Measurements from ENCODE around the gene PRR33. TPM values are rescaled to one million over a fixed set of nuclear protein-coding genes. Genes with fewer than 3 reads are reported as not detected.

Gene PRR33
- total RNA-seq, 5 donors from 2014 or later (not counting 1 experiment from before 2014, with no cell fraction given), result 0.10 to 0.12 TPM; not detected in 3

- peaks cover 39 to 58% (median 51%) of the 10 kb centered on the region in 3 donors for H3K4me1 Mint-ChIP-seq
- H3K36me3 Mint-ChIP-seq, result peaks cover 6% of the 10 kb centered on the region
- Histone ChIP-seq H3K27me3 (replicated peaks in 1 of 2; ENCODE audit: control insufficient read depth in 2 of 2, extremely low read depth in 1 of 2, insufficient read depth in 2 of 2, low read length in 1 of 2) (no peaks in the 10 kb centered on the region), H3K36me3 (ENCODE audit: control insufficient read depth in 2 of 2, extremely low read depth in 1 of 2, insufficient read depth in 1 of 2, low read length in 1 of 2) (peaks cover 8 to 23% of the 10 kb centered on the region in 2 donors), H3K4me1 (ENCODE audit: control insufficient read depth in 1 of 2, extremely low read depth in 1 of 2, insufficient read depth in 2 of 2, low read length in 2 of 2) (peaks cover 43 to 86% of the 10 kb centered on the region in 2 experiments), H3K27ac (ENCODE audit: low read length) (no peak overlapping the region), H3K4me3 (ENCODE audit: control insufficient read depth in 1 of 2, extremely low read depth in 1 of 2, low read length in 1 of 2) (no peak overlapping the region), H3K9me3 (no peaks in the 10 kb centered on the region)
- ATAC-seq (replicated peaks in 1 of 4) (no peak), DNase-seq (no peak)
- no peaks in the 10 kb centered on the region for H3K27me3 Mint-ChIP-seq
- 97% methylated on average over 11 of the region's 11 CpGs for WGBS (ENCODE audit: insufficient coverage)
- CTCF ChIA-PET, result no interaction called here
- peak overlapping the region; percentile 49 to 77 for H3K27ac Mint-ChIP-seq
- POLR2A ChIA-PET, result no interaction called here
- peak overlapping the region; percentile 45 to 99 (median 98) for H3K4me3 Mint-ChIP-seq
- H3K9me3 Mint-ChIP-seq, result no peaks in the 10 kb centered on the region
Observed at GRCh38 chr11:1855886-1856265, 35.8 kb downstream of the PRR33 start.

GRCh38 chr11:1854949-1855885 lies 36.5 kb downstream of the PRR33 start:
- Mint-ChIP-seq H3K4me1 (peaks cover 45 to 65% (median 57%) of the 10 kb centered on the region in 3 donors), H3K4me3 (peak overlapping the region; percentile 98 to 100 (median 99)), H3K27ac (peak overlapping the region; percentile 49 to 77), H3K27me3 (no peaks in the 10 kb centered on the region), H3K36me3 (peaks cover 6% of the 10 kb centered on the region), H3K9me3 (no peaks in the 10 kb centered on the region)
- peaks cover 8 to 23% of the 10 kb centered on the region in 2 donors for H3K36me3 ChIP-seq (ENCODE audit: control insufficient read depth in 2 of 2, extremely low read depth in 1 of 2, insufficient read depth in 1 of 2, low read length in 1 of 2)
- H3K4me3 ChIP-seq (ENCODE audit: control insufficient read depth in 1 of 2, extremely low read depth in 1 of 2, low read length in 1 of 2), result peak overlapping the region; percentile 84 to 98
- peak overlapping the region; percentile 25 for H3K27ac ChIP-seq (ENCODE audit: low read length)
- peaks cover 48 to 93% of the 10 kb centered on the region in 2 experiments for H3K4me1 ChIP-seq (ENCODE audit: control insufficient read depth in 1 of 2, extremely low read depth in 1 of 2, insufficient read depth in 2 of 2, low read length in 2 of 2)
- WGBS (ENCODE audit: insufficient coverage), result 59% methylated on average over 24 of the region's 26 CpGs
- ChIA-PET CTCF (no interaction called here), POLR2A (no interaction called here)
- DNase-seq, result peak in 1 of 35 experiments; percentile 37
- H3K9me3 ChIP-seq, result no peaks in the 10 kb centered on the region
- no peaks in the 10 kb centered on the region for H3K27me3 ChIP-seq (replicated peaks in 1 of 2; ENCODE audit: control insufficient read depth in 2 of 2, extremely low read depth in 1 of 2, insufficient read depth in 2 of 2, low read length in 1 of 2)
- no peak for ATAC-seq (replicated peaks in 1 of 4)

DNA sequence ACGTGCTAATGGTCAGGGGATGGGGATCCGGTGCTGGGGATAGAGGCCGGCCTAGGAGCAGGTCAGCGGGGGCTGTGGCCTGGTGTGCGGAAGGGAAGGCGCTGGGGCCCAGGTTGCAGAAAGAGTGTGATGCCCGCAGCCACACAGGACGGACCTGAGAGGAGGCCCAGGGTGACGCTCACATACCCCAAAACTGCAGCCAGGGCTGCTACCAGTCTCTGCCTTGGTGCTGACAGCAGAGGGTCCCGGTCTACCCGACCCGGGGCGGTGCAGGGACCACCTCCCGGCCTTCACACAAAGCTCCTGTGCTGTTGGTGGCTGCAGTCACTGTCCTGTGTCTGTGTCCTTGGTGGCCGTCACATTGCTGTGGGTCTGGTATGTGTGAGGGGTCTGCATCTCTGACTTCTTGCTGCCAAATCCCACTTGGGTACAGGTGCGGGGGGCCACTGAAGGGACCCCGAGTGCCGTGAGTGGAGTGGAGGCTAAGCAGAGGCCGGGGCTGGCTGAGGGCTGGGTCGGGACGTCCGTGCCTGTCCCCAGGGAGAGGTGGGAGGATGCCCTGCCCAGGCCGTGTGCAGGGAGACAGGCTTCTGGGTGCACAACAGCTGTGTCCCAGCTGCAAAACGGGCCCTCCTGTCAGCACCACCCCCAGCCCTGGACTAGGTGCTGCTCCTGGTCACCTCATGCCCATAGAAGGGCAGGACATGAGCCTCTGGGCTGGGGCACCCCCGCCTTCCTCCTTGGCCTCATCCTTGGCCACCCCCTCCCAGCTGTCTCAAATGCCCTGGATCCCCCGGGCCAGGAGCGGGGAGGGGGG lies 37.4 kb downstream of the PRR33 start:
- H3K9me3 ChIP-seq, result no peaks in the 10 kb centered on the region
- 26% methylated on average over 23 of the region's 27 CpGs for WGBS (ENCODE audit: insufficient coverage)
- H3K27ac Mint-ChIP-seq, result peak overlapping the region; percentile 97 to 100
- H3K27me3 Mint-ChIP-seq, result no peaks in the 10 kb centered on the region
- H3K36me3 ChIP-seq (ENCODE audit: control insufficient read depth in 2 of 2, extremely low read depth in 1 of 2, insufficient read depth in 1 of 2, low read length in 1 of 2), result peaks cover 8 to 23% of the 10 kb centered on the region in 2 donors
- ChIA-PET POLR2A (no interaction called here), CTCF (interaction anchor here in 1 of 2 donors (1.0 kb wide), 1 partner anchor 160 kb away, joined by 4 read pairs; no protein-coding TSS in a partner anchor)
- ATAC-seq (replicated peaks in 1 of 4), result no peak
- no peak for DNase-seq
- H3K4me1 Mint-ChIP-seq, result peaks cover 52 to 72% (median 65%) of the 10 kb centered on the region in 3 donors
- peak overlapping the region; percentile 98 to 100 (median 99) for H3K4me3 Mint-ChIP-seq
- no peaks in the 10 kb centered on the region for H3K27me3 ChIP-seq (replicated peaks in 1 of 2; ENCODE audit: control insufficient read depth in 2 of 2, extremely low read depth in 1 of 2, insufficient read depth in 2 of 2, low read length in 1 of 2)
- H3K27ac ChIP-seq (ENCODE audit: low read length), result peak overlapping the region; percentile 26
- peaks cover 56 to 95% of the 10 kb centered on the region in 2 experiments for H3K4me1 ChIP-seq (ENCODE audit: control insufficient read depth in 1 of 2, extremely low read depth in 1 of 2, insufficient read depth in 2 of 2, low read length in 2 of 2)
- H3K36me3 Mint-ChIP-seq, result peaks cover 6% of the 10 kb centered on the region
- no peaks in the 10 kb centered on the region for H3K9me3 Mint-ChIP-seq
- H3K4me3 ChIP-seq (ENCODE audit: control insufficient read depth in 1 of 2, extremely low read depth in 1 of 2, low read length in 1 of 2), result peak overlapping the region; percentile 84 to 98

DNA sequence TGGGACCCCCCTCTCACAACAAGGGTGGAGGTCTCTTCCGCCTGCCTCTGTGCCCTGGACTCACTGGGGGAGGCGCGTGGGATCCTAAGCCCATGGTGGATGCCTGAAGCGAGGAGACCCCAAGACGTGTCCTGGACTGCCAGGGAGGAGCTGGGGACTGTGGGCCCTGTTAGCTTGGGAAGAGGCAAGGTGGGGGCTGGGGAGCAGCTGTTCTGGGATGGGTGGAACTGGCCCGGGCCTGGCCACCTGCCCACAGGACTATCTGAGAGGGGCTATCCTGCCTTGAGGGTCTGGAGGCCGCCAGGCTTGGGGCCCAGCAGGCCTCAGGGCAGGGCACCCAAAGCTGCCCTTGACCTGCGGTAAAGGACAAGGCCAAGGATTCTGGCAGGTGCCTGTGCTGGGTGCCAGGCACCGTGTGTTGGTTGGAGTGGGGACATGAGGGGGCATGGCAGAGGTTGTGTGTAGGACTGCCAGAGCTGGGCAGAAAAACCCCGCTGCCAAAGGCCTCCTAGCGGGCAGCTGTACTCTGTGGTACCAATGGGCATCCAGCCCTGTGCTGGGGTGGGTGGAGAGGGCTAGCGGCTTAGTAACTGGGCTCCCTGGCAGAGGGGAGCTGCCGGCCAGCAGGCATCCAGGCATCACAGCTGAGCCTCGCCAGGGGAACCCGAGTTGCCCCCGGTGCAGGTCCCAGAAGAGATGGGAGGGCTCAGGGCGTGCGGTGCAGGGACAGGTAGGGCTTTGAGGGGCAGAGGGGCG lies 38.1 kb downstream of the PRR33 start:
- Mint-ChIP-seq H3K36me3 (peaks cover 6% of the 10 kb centered on the region), H3K4me1 (peaks cover 57 to 74% (median 67%) of the 10 kb centered on the region in 3 donors), H3K9me3 (no peaks in the 10 kb centered on the region), H3K27me3 (no peaks in the 10 kb centered on the region), H3K27ac (peak overlapping the region; percentile 97 to 100), H3K4me3 (peak overlapping the region; percentile 98 to 100 (median 99))
- Histone ChIP-seq H3K36me3 (ENCODE audit: control insufficient read depth in 2 of 2, extremely low read depth in 1 of 2, insufficient read depth in 1 of 2, low read length in 1 of 2) (peaks cover 2 to 21% of the 10 kb centered on the region in 2 donors), H3K9me3 (no peaks in the 10 kb centered on the region), H3K4me3 (ENCODE audit: control insufficient read depth in 1 of 2, extremely low read depth in 1 of 2, low read length in 1 of 2) (peak overlapping the region; percentile 84 to 98), H3K27me3 (replicated peaks in 1 of 2; ENCODE audit: control insufficient read depth in 2 of 2, extremely low read depth in 1 of 2, insufficient read depth in 2 of 2, low read length in 1 of 2) (no peaks in the 10 kb centered on the region), H3K4me1 (ENCODE audit: control insufficient read depth in 1 of 2, extremely low read depth in 1 of 2, insufficient read depth in 2 of 2, low read length in 2 of 2) (peaks cover 52 to 95% of the 10 kb centered on the region in 2 experiments), H3K27ac (ENCODE audit: low read length) (peak overlapping the region; percentile 96)
- POLR2A ChIA-PET, result no interaction called here
- peak in 4 of 35 experiments; percentile 29 to 45 (median 34) for DNase-seq
- ATAC-seq (replicated peaks in 1 of 4), result peak in 1 of 4 experiments; percentile 5
- 15% methylated on average over 16 of the region's 19 CpGs for WGBS (ENCODE audit: insufficient coverage)
- CTCF ChIA-PET, result interaction anchor here in 1 of 2 donors (1.0 kb wide), 1 partner anchor 160 kb away, joined by 4 read pairs; no protein-coding TSS in a partner anchor

- CTCF ChIA-PET, result interaction anchor here (0.5 to 0.6 kb wide), 2 partner anchors 20 to 29 kb away, joined by 6 read pairs; no protein-coding TSS in a partner anchor
- POLR2A ChIA-PET, result no interaction called here
- ATAC-seq (replicated peaks in 1 of 4) (peak; percentile 73 to 81 (median 76)), DNase-seq (peak; percentile 68 to 92 (median 84))
- peaks cover 6% of the 10 kb centered on the region for H3K36me3 Mint-ChIP-seq
- H3K27me3 Mint-ChIP-seq, result no peaks in the 10 kb centered on the region
- H3K4me3 Mint-ChIP-seq, result peak within 1 kb of the TSS; percentile 98 to 100 (median 99)
- Histone ChIP-seq H3K27me3 (replicated peaks in 1 of 2; ENCODE audit: control insufficient read depth in 2 of 2, extremely low read depth in 1 of 2, insufficient read depth in 2 of 2, low read length in 1 of 2) (no peaks in the 10 kb centered on the region), H3K36me3 (ENCODE audit: control insufficient read depth in 2 of 2, extremely low read depth in 1 of 2, insufficient read depth in 1 of 2, low read length in 1 of 2) (peaks cover 2 to 21% of the 10 kb centered on the region in 2 donors), H3K4me3 (ENCODE audit: control insufficient read depth in 1 of 2, extremely low read depth in 1 of 2, low read length in 1 of 2) (peak within 1 kb of the TSS; percentile 84 to 98), H3K9me3 (no peaks in the 10 kb centered on the region), H3K27ac (ENCODE audit: low read length) (peak within 1 kb of the TSS; percentile 96), H3K4me1 (ENCODE audit: control insufficient read depth in 1 of 2, extremely low read depth in 1 of 2, insufficient read depth in 2 of 2, low read length in 2 of 2) (peaks cover 53 to 95% of the 10 kb centered on the region in 2 experiments)
- WGBS (ENCODE audit: insufficient coverage), result 0% methylated on average over 12 of the region's 18 CpGs
- peaks cover 60 to 73% (median 67%) of the 10 kb centered on the region in 3 donors for H3K4me1 Mint-ChIP-seq
- peak within 1 kb of the TSS; percentile 97 to 100 for H3K27ac Mint-ChIP-seq
- no peaks in the 10 kb centered on the region for H3K9me3 Mint-ChIP-seq
Observed at GRCh38 chr11:1852877-1853276, 38.8 kb downstream of the PRR33 start, which contains the start of gene LSP1. TSS of gene LSP1 (plus strand) at chr11:1853084. CDS start at chr11:1853145, 61 bp downstream.

Measured in T-cell (primary cell).